Adrenal gland (tissue), 12 donors: ENCODE results near the gene CHTOP. TPM values are rescaled to one million over a fixed set of nuclear protein-coding genes. Genes with fewer than 3 reads are reported as not detected.

Experiments
- DNase-seq, 7 donors: peaks; one replicate each; pipeline ENCODE4 v3.0.0-alpha.2; 2019 to 2020
- H3K27ac ChIP-seq, 5 donors: fragments of 200-600 bp; sonication (generic) in 4 of 5; 1 replicate in 3 of 5; 2 replicates in 2 of 5; pipeline versions ENCODE4 v1.5.1 to v1.8.0; 2016 to 2020; ENCODE audit warnings: mild to moderate bottlenecking in 1 of 5
- H3K27me3 ChIP-seq: fragments of 200-600 bp; 2 replicates; pipeline ENCODE4 v1.8.0; 2021
- H3K36me3 ChIP-seq, 2 donors: fragments of 200-600 bp; replicated peaks in 1 of 2; 1 replicate in 1 of 2; 2 replicates in 1 of 2; pipeline versions ENCODE4 v1.5.1 to v1.8.0; 2018 to 2022
- H3K4me1 ChIP-seq, 2 donors: fragments of 200-600 bp; replicated peaks in 1 of 2; 1 replicate in 1 of 2; 2 replicates in 1 of 2; pipeline versions ENCODE4 v1.5.1 to v1.8.0; 2018 to 2021
- H3K4me3 ChIP-seq, 4 donors: fragments of 200-600 bp; sonication (generic) in 3 of 4; one replicate each; pipeline ENCODE4 v1.5.1; 2016 to 2018
- H3K9me3 ChIP-seq, 3 donors: fragments of 200-600 bp; sonication (generic) in 1 of 3; replicated peaks in 1 of 3; 1 replicate in 2 of 3; 2 replicates in 1 of 3; pipeline versions ENCODE4 v1.5.1 to v1.8.0; 2016 to 2021
- POLR2A ChIP-seq, 2 donors: fragments of 450-650 bp; IDR thresholded peaks; one replicate each; pipeline ENCODE4 v1.6.1; 2017; ENCODE audit warnings: antibody characterized with exemption in 2 of 2, mild to moderate bottlenecking in 2 of 2, moderate library complexity in 1 of 2
- WGBS, 4 donors: extraction: QIAGEN DNeasy Blood & Tissue Kit in 2 of 4; methylation state at CpG; one replicate each; pipeline versions ENCODE4 v1.1.5 to v1.1.7; 2013 to 2017; 5-methylcytosine and 5-hydroxymethylcytosine counted together
- intact Hi-C, 2 donors: fragments of 100-400 bp; cut with DNase I; formaldehyde crosslinking; loops; one replicate each; pipeline versions ENCODE4 v1.14.1 to v1.15.0; 2022 to 2023
- polyA plus RNA-seq, 3 donors: library from polyadenylated mRNA; stranded (reverse); fragments of 200-250 nt in 2 of 3; fragments of 350-450 nt in 1 of 3; fragmentation: Illumina TruSeq in 1 of 3; extraction: RNeasy Lipid Tissue Mini Kit (QIAGEN cat#74804) in 1 of 3; gene quantifications; one replicate each; pipeline ENCODE4 v1.2.3, GENCODE V29; 2013 to 2014
- total RNA-seq, 9 donors: library from RNA; depleted of rRNA in 4 of 9; stranded (reverse); fragments of >200 nt in 4 of 9; fragments of 120-200 nt in 1 of 9; fragmentation: NEBNext Ultra II Directional in 1 of 9; extraction: Animal tissue kit (Norgen Biotek cat#: 25700) in 1 of 9; gene quantifications; one replicate each; pipeline versions ENCODE4 v1.1.0 to v1.2.4, GENCODE V29; 2013 to 2023
- TF ChIP-seq, protein P1 (sequence below), 6 experiments: fragments of 450-650 bp in 4 of 6; fragments of 200-600 bp in 2 of 6; sonication (generic) in 1 of 6; IDR thresholded peaks; 1 replicate in 5 of 6; 2 replicates in 1 of 6; pipeline versions ENCODE4 v1.5.1 to v1.8.0; 2016 to 2021; ENCODE audit warnings: antibody characterized with exemption in 6 of 6, mild to moderate bottlenecking in 2 of 6, moderate library complexity in 1 of 6
- donor health status: healthy with polysubstance abuse.
- donor health status: Bipolar disorder and iron deficiency.
- donor health status: DM: yes; HTN: yes; CAD: no.
- donor health status: DM: no; HTN: no; CAD: no.
- donor health status: DM: no; HTN: no; CAD: no.
- donor health status: DM: yes; HTN: yes; CAD: no.

CHTOP gene
- total and polyA plus RNA-seq, 12 donors: 35.5 to 83.3 (median 58.3) TPM

DNA sequence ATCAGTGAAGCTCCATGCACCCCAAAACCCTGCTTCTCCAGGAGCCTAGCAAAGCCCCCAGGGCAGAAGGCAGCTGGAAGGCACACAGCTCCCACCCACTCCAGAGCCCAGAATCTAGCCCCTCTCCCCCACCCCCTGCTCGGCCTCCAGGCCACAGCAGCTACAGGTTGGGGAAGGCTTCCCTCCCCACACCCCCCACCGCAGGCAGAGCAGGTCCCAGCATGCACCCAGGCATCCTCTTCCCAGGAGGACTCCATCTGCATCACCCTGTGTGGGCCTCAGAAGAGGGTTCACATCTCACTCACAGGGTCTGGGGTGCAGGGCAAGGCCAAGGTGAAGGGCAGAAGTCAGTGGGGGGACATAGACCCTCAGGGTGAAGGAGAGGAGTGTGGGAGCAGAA lies 18.5 kb upstream of the CHTOP start:
- intact Hi-C loops: loop anchor here in 1 of 2 donors (5.0 kb wide), 1 partner anchor 43 kb away; no protein-coding TSS in a partner anchor
- no peak for DNase-seq
- Histone ChIP-seq H3K9me3 (no peaks in the 10 kb centered on the region), H3K4me3 (no peak overlapping the region), H3K36me3 (peaks cover 0 to 4% of the 10 kb centered on the region in 2 donors), H3K27me3 (no peaks in the 10 kb centered on the region), H3K4me1 (peaks cover 0 to 11% of the 10 kb centered on the region in 2 donors), H3K27ac (no peak overlapping the region)
- WGBS, 4 donors: 86 to 100% (median 93%) methylated on average over 1 to 2 of the region's 2 CpGs; no CpG with 5 or more reads in 1 of the 4 donors
- TF ChIP-seq, protein P1, sequence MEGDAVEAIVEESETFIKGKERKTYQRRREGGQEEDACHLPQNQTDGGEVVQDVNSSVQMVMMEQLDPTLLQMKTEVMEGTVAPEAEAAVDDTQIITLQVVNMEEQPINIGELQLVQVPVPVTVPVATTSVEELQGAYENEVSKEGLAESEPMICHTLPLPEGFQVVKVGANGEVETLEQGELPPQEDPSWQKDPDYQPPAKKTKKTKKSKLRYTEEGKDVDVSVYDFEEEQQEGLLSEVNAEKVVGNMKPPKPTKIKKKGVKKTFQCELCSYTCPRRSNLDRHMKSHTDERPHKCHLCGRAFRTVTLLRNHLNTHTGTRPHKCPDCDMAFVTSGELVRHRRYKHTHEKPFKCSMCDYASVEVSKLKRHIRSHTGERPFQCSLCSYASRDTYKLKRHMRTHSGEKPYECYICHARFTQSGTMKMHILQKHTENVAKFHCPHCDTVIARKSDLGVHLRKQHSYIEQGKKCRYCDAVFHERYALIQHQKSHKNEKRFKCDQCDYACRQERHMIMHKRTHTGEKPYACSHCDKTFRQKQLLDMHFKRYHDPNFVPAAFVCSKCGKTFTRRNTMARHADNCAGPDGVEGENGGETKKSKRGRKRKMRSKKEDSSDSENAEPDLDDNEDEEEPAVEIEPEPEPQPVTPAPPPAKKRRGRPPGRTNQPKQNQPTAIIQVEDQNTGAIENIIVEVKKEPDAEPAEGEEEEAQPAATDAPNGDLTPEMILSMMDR (IDR thresholded peaks at IDR 0.05): no peak
- TF ChIP-seq POLR2A (IDR thresholded peaks at IDR 0.05): no peak

DNA sequence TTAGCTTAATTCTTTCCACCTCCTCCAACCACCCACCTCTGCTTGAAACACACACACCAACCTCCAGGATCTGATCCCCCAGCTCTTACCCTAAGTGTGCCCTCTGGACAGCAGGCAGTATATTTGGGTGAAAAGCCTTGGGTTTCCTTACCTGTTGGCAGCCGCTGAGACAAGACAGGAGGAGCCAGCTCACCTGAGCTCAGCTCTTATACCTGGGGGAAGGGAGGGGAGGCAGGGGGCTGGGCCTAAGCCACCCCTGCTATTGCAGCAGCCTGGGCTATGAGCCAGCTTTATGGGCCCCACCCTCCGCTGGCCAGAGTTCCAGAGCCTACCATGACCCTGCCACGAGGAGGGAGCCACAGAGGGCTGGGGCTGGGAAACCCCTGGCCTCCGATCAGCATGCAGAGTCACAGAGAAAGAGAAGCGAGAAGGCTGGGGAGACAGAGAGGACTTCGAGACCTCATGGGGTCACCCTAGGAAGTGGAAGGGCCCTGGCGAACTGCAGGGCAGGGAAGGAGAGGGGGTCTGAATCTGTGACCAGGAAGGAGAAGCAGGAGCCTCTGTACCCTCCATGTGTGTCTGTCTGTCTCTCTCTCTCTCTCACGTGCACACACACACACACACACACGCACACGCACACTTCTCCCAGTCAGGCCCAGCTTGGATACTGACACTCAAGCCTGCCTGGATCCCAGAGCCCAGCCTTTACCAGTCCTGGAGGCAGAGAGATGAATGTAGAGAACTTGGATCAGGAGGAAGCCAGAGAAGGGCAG lies 17.5 kb upstream of the CHTOP start, which contains the start of gene S100A14:
Gene S100A14 (minus strand): TSS at position 182 of the 773 bp plus-strand sequence. CDS start 467 bp downstream, outside the sequence.
- 68 to 85% (median 82%) methylated on average over 9 to 10 of the region's 10 CpGs for whole genome bisulfite sequencing, 4 donors
- Histone ChIP-seq H3K9me3 (no peaks in the 10 kb centered on the region), H3K27ac (peak within 1 kb of the TSS in 1 of 5 donors; percentile 18), H3K4me1 (peaks cover 0 to 3% of the 10 kb centered on the region in 2 donors), H3K27me3 (no peaks in the 10 kb centered on the region), H3K4me3 (no peak within 1 kb of the TSS), H3K36me3 (peaks cover 0 to 4% of the 10 kb centered on the region in 2 donors)
- TF ChIP-seq, protein P1 (IDR thresholded peaks at IDR 0.05): no peak
- no peak for TF ChIP-seq POLR2A (IDR thresholded peaks at IDR 0.05)
- DNase-seq: no peak
- intact Hi-C loops: loop anchor here in 1 of 2 donors (5.0 kb wide), 1 partner anchor 44 kb away; no protein-coding TSS in a partner anchor

DNA sequence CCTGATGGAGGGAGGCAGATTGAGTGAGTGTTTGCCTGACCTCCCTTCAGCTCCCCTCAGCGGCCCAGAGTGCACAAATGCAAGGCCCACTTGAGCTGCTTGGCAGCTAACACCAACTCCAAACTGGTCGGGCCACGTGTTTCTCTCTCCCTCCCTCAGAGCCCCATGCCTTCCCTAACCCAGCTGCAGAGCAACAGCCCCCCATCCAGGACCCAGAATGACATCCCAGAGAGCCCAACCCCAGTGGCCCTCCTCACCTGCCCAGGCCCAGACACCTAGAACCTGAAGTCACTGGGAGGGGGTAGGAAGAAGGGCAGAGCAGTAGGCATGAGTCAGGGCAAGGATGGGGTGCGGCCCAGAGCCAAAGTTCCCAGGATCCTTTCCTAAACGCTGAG lies 17.0 kb upstream of the CHTOP start:
- DNase-seq: no peak
- Histone ChIP-seq H3K4me3 (no peak overlapping the region), H3K27me3 (no peaks in the 10 kb centered on the region), H3K36me3 (peaks cover 0 to 4% of the 10 kb centered on the region in 2 donors), H3K4me1 (no peaks in the 10 kb centered on the region), H3K9me3 (no peaks in the 10 kb centered on the region), H3K27ac (peak overlapping the region in 1 of 5 donors; percentile 18)
- intact Hi-C loops: loop anchor here in 1 of 2 donors (5.0 kb wide), 1 partner anchor 45 kb away; no protein-coding TSS in a partner anchor
- no peak for TF ChIP-seq POLR2A (IDR thresholded peaks at IDR 0.05)
- TF ChIP-seq, protein P1 (IDR thresholded peaks at IDR 0.05): no peak
- 67 to 83% (median 78%) methylated on average over 3 to 5 of the region's 5 CpGs for WGBS, 4 donors

DNA sequence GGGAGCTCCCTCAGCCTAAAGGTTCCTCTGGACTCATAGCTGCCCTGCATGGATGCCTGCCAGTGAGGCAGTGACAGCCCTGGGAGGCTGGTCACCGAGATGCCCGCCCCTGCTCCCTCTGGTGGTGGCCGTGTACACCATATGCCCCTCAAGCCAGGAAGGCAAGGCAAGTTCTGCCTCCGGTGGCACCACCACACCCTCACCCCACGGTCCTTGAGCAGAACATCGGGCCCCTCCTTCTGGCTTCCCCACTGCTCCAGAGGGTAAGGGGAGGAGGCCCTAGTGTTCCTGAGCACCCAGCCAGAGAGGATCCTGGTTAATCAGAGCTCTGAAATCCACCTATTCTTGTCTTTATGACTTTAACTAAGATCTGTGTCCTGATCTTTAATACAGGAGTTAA lies 16.2 kb upstream of the CHTOP start:
- WGBS, 4 donors: 7 to 47% (median 34%) methylated on average over 3 to 6 of the region's 6 CpGs
- intact Hi-C loops: loop anchor here in 1 of 2 donors (5.0 kb wide), 1 partner anchor 45 kb away; no protein-coding TSS in a partner anchor
- Histone ChIP-seq H3K4me3 (no peak overlapping the region), H3K27me3 (no peaks in the 10 kb centered on the region), H3K9me3 (no peaks in the 10 kb centered on the region), H3K4me1 (no peaks in the 10 kb centered on the region), H3K36me3 (peaks cover 0 to 4% of the 10 kb centered on the region in 2 donors), H3K27ac (no peak overlapping the region)
- TF ChIP-seq, protein P1 (IDR thresholded peaks at IDR 0.05): peak in 5 of 6 experiments; percentile 22 to 92 (median 67)
- no peak for TF ChIP-seq POLR2A (IDR thresholded peaks at IDR 0.05)
- DNase-seq: peak in 6 of 7 donors; percentile 64 to 92 (median 78)
